GM15510 (cell line): ENCODE measurements around the gene CDC5L.

Source experiments
- POLR2A ChIP-seq: IDR thresholded peaks from 3 replicates; pipeline ENCODE4 v1.6.1; 2011; ENCODE audit warnings: borderline replicate concordance; ENCODE audit not compliant: insufficient read length; ENCODE audit errors: extremely low read depth

Gene CDC5L

DNA sequence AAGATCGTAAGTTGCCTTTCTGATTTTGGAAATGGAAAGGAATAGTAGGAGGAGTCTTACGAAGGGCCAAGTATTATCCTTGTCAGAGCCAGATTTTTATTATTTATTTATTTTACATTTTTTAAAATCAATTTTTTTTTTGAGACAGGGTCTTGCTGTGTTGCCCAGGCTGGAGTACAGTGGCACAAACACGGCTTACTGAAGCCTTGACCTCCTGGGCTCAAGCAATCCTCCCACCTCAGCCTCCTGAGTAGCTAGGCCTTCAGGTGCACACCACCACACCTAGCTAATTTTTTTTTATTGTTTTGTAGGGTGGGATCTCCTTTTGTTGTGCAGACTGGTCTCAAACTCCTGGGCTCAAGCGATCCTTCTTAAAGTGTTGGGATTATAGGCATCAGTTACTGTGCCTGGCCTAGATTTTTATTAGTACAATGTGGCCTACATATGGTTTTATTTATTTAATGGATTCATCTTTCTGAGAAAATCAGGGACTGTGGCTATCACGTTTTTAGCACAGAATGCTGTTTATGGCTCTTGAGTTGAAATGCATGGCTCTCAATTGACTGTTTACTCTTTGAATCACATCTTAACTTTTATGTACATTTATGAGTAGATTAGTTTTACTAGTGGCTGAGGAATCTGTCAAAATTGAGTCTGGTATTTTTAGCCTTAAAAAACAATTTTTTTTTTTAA, 16.7 kb downstream of the CDC5L start:
- no peak for TF ChIP-seq POLR2A

DNA sequence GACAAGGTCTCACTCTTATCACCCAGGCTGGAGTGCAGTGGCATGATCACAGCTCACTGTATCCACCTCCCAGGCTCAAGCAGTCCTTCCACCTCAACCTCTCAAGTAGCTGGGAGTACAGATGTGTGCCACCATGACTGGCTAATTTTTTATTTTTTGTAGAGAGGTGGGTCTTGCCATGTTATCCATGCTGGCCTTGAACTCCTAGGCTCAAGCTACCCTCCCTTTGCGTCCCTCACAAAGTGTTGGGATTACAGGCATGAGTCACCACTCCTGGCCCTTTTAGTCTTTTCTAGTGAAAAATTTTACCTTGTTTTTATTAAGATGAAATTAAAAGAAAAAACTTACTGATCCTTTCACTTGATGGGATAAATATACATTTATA, 17.2 kb downstream of the CDC5L start:
- no peak for TF ChIP-seq POLR2A

DNA sequence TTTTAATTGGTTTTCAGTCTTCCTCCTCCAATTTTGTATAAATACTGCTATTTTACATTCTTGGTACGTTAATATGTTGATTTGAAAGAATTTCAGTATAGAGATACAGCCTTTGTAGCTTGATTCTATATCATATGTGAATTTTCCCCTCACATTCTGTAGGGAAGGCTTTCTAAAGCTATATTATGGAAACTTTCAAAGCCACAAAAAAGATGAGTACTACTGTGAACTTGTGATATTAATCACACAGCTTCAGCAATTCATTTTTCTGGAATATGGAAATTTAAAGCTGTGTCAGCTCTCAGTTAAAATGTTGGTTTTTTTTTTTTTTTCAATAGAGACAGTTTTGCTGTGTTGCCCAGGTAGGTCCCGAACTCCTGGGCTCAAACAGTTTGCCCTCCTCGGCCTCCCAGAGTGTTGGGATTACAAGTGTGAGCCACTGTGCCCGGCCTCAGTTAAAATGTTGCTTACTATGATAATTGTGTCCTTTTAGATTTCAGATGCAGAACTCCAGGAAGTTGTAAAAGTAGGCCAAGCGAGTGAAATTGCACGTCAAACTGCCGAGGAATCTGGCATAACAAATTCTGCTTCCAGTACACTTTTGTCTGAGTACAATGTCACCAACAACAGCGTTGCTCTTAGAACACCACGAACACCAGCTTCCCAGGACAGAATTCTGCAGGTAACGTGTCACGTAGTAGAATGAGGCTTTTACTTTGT, 20.6 kb downstream of the CDC5L start:
- TF ChIP-seq POLR2A, result no peak

DNA sequence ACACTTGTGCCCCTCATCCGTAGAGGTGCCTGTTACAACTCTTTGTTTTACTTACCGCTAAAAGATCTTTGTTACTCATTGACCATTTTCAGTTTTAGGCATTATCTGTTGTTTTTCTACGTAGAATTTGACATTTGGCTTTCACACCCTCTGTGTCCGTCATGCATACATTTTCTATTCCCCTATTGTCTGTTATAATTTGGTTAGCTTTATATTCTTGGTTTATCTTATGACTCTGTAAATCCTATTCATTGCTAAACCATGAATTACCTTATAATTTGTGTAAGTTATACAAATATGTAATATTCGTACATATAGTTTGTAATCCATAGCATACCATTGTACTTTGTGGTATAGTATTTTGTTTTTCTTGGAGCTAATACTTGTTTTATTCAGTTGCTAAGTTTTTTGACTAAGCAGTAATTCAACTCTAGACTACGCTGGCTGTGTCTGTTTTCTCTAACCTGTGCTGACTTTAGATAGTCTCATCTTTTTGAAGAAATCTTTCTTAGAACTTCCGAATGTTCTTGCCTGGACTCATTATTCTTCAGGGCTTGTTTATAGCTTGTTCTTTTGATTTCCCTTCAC, 21.8 kb downstream of the CDC5L start:
- TF ChIP-seq POLR2A, result no peak

DNA sequence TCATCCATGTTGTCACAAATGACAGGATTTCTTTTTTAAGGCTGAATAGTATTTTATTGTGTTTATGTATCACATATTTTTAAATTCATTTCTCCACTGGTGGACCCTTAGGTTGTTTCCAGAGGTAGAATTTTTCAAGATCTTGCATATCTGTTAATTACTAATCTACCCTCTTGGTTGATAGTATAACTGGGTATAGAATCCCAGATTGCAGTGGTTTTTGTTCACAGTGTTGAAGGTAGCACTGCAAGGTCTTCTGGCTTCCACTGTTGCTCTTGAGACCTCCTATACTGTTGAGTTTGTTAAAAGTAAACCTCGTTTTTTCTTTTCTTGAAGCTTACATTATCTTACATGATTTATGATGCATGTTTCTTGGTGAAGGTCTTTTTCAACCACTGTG, 22.9 kb downstream of the CDC5L start:
- TF ChIP-seq POLR2A, result no peak

DNA sequence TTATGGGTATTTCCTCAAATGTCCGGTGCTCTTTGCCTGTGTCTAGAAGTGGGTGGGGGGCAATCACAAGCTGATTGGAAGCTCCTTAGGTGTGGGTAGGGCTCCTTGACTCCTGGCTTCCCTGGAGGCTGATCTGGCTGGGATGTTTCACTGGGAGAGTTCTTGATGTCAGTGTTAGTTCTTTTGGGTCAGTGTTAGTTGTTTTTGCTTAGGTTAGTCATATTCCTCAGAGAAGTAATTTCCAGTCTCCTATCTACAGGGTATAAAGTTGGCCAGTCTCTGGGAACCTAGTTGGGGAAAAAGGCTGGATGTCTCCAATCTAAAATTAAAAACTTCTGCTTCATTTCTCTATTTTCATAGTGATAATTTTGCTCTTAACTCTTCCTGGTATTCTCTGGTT, 23.6 kb downstream of the CDC5L start:
- no peak for TF ChIP-seq POLR2A

DNA sequence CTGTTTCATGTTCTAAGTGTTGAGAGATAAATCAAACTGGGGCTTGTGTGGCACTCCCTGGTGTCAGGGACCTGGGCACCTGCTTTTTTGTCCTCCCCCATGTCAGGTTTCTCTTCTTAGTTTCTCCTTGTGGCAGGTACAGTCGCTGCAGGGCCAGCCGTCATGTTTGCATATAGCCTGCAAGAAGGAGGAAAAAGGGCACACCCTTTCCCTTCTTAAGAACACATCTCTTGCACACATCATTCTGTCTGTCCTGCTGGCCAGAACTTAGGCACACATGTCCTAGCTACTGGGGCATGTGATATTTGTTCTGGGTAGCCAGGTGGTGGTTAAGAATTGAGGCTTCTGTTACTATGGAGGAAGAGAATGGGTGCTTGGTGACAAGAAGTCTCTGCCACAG, 27.9 kb downstream of the CDC5L start:
- TF ChIP-seq POLR2A, result no peak

DNA sequence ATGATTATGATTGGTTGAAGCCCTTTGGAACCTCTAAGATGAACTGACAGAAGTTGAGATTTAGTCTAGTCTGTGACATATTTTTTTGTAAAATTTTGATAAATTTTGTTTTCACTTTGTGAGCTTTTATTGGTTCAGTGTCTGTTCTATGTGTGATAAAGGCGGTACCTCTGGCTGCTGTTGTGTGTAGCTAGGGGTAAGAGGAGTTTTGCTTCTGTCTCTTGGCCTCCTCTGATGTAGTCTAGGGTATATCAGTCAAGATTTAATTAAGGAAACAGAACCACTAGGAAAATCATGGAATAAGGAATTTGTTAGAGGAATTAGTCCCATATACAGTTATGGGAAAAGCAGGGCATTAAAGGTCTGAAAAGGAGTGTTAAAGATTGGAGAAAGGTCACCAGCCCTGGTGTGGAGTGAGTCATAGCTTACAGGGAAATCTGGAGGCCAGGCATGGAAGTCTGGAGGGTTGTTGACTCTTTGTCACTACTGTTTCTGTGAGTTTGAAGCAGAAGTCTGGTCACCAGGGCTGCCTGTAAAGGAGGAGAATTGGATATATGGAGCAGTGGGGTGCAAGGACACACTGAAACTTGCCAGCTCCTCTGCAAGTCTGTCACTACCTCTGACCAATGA, 28.5 kb downstream of the CDC5L start:
- no peak for TF ChIP-seq POLR2A

DNA sequence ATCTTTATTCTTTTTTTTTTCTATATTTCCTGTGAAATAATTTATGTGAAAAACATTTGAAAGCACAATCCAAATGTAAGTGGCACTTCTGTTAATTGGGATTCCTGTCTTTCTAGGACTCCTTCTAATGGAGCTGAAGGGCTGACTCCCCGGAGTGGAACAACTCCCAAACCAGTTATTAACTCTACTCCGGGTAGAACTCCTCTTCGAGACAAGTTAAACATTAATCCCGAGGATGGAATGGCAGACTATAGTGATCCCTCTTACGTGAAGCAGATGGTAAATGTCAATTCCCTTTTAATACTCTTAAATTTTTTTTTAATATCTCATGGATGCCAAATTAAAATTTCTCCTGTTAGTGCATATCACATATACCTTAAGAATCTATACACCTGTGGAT, 35.0 kb downstream of the CDC5L start:
- no peak for TF ChIP-seq POLR2A

DNA sequence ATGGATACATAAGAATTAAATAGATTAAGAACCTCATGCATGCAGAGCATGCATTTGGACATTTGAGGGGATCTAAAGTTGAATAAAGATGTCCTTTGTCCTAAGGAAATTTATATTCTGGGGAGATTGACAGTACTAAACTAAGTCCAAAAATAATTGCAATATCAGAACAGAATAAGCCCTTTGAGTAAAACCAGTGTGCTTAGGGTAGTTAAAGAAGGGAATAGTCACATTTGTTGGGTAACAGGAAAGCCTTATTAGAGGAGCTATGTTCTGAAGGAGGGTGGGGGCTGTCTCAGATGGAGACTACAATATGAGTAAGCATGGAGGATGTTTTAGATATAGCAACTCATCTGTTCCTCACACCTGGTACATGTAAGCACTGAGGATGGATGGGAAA, 35.8 kb downstream of the CDC5L start:
- TF ChIP-seq POLR2A, result no peak

DNA sequence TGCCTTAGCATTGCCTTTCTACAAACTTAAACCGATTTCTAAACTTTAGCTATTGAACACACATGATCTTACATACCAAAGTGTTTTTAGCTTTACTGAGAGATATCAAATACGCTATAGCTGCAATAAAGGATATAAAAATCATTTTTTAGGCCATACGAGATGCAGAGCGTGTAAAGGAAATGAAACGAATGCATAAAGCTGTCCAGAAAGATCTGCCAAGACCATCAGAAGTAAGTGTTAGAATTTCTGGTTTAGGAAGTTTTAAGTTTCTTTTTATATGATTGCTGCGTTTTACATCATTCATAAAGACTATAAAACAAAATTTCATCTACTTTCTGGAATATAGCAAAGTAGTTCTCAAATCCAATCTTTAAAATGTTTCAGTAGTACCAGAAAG, 38.4 kb downstream of the CDC5L start:
- no peak for TF ChIP-seq POLR2A

DNA sequence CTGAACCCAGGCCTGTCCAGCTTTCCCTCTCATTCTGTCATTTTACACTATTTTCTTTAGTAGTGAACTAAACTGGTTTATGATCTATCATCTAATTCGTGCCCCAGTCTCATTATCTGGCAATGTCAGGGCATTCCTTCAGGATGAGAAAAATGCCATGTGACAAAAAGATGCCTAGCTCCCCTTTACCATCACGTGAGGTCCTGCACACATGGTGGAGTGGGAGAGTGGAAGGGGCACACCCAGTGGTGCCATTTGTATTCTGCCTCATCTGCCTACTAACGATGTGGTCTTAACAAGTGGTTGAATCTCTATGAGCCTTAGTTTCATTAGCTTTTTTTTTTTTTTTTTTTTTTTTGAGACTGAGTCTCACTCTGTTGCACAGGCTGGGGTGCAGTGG, 41.2 kb downstream of the CDC5L start:
- TF ChIP-seq POLR2A, result no peak

DNA sequence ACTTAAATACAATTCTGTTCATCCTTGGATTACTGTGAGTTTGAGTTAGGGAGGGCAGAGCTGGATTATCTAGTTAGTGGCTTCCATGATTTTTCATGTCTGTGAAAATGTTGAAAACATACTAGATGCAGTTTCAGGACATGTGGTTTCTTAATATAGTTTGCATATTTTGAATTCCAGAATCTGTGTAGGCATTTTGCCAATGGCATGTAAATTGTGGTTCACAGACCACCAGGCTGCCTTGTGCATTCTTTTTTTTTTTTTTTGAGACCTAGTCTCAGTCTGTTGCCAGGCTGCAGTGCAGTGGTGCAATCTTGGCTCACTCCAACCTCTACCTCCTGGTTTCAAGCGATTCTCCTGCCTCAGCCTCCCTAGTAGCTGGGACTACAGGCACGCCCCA, 42.8 kb downstream of the CDC5L start:
- no peak for TF ChIP-seq POLR2A

DNA sequence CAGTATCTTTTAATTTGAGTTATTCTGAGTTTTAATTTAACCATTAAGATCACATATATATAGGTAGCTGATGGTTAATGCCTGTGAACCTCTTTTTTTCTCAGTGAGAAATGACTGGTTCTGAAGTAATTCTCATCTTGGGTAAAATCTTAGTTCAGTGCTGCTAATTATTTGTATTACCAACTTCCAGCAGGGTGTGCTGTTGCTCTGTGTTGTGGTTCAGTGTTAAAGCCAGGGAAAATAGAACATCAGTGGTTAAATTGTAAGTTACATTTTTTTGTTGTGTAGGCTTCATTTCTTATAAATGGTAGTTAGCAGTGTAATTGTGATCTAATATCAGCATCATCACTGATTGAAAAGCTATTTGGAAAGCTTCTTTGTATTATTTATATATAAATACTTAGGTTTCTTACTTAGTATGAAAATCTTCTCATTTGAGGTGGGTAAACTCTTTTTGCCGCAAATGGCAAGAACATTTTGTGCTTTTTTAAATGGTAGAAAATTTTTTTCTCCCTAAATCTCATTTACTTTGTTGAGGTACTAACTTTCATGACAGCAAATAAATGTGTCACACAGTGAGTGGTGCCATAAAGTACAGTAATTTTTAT, 43.7 kb downstream of the CDC5L start:
- no peak for TF ChIP-seq POLR2A

DNA sequence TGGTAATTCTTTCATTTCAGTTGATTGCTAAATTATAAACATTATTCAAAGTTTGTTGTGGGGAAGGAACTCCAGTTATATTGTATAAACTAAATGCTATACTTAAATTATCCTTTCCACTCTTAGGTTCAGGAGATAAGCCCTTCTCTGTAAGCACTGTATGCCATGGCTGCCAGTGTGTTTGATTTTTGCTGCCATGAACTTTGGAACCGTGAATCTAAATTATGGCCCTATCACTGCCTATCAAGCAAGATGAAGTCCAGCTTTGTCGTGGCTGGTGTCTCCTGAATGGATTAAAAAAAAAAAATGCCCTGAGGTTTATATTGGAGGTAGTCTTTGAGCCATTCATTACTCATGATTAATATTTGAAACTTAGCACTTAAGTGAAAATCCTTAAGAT, 44.7 kb downstream of the CDC5L start:
- TF ChIP-seq POLR2A, result no peak

DNA sequence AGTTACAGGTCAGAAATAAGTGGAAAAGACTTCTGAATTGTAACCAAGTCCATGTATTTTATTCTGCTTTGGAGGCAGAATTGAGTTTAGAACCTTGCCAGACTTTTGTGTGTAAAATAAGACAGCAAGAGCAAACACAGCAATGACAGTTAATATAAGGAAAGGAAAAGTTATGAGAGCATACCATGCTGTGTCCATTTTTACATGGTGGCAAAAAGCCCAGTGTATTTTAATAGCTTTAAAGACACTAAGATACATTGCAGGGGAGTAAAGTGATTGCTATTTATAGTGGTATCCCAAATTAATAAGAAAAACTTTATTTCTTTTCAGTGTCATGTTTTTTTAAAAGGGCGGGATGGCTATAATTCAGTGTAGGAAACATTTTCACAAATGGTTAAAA, 45.2 kb downstream of the CDC5L start:
- no peak for TF ChIP-seq POLR2A

DNA sequence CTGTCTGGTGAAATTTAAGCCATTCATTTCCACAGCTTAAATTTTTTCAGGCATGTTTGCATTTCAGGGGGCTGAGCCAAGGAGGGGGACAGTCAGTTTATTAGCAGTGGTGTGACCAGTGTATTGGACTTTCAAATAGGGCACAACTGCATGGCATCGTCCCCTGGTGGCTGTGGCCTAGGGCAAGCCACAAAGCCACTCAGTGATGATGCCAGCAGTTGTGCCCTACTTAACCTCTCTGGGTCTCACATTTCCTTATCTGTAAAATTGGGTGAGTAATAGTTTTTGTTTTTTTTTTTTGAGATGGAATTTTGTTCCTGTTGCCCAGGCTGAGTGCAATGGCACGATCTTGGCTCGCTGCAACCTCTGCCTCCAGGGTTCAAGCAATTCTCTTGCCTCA, 48.0 kb downstream of the CDC5L start:
- no peak for TF ChIP-seq POLR2A
